HepG2 (cell line): ENCODE results near the gene NDE1. TPM values are rescaled to one million over a fixed set of nuclear protein-coding genes. Genes with fewer than 3 reads are reported as not detected.

Experiments used
- HOXA5 ChIP-seq: sonication (generic); formaldehyde crosslinking; IDR thresholded peaks from 2 replicates; pipeline ENCODE4 v1.4.0; 2020; ENCODE audit warnings: missing genetic modification reagents
- SNAPC4 ChIP-seq: sonication (generic); formaldehyde crosslinking; IDR thresholded peaks from 2 replicates; pipeline ENCODE4 v1.4.0; 2020; ENCODE audit warnings: mild to moderate bottlenecking, missing genetic modification reagents
- polyA plus RNA-seq, 8 experiments: library from polyadenylated mRNA; depleted of rRNA in 3 of 8; stranded (reverse) in 7 of 8; unstranded in 1 of 8; fragments of >200 nt; fragmentation: Illumina TruSeq in 4 of 8; extraction: Trizol in 4 of 8; gene quantifications; 2 replicates each; pipeline versions ENCODE4 v1.2.1 to v1.2.3, GENCODE V29; 2011 to 2016; ENCODE audit warnings: low read depth in 4 of 8, missing spikeins in 1 of 8, mixed read lengths in 1 of 8; ENCODE audit not compliant: insufficient read depth in 1 of 8
- total RNA-seq, 5 experiments: library from RNA; depleted of rRNA; stranded (reverse); fragments of >200 nt; fragmentation: Illumina TruSeq; extraction: Trizol; gene quantifications; 2 replicates each; pipeline ENCODE4 v1.2.3, GENCODE V29; 2016; ENCODE audit warnings: low read depth in 1 of 5
- TF ChIP-seq, protein P1 (sequence below): sonication (generic); formaldehyde crosslinking; IDR thresholded peaks from 2 replicates; pipeline ENCODE4 v1.9.0; 2021; ENCODE audit warnings: mild to moderate bottlenecking, missing genetic modification reagents

NDE1 gene
- total and polyA plus RNA-seq, 2 of the 13 experiments (the other 11 are each of a cell fraction or from before 2014, with no cell fraction given) = 40.9 to 72.5 TPM

DNA sequence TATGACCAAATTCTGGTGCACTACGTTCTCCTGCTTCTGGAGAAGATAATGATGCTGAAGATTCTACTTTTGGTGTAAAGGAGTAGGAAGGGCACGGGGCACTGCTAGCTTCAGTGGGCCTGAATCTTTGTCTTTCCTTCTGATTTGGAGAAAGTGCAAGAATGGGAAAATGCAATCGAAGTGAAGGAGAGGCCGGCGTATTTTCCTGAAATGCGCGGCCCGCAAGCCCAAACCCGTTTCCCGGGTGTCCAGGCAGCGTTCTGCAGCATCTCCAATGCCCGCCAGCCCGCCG lies 372 bp upstream of the NDE1 start (continued):
- no peak for TF ChIP-seq SNAPC4 (CRISPR knock-in tag)
- TF ChIP-seq, protein P1, sequence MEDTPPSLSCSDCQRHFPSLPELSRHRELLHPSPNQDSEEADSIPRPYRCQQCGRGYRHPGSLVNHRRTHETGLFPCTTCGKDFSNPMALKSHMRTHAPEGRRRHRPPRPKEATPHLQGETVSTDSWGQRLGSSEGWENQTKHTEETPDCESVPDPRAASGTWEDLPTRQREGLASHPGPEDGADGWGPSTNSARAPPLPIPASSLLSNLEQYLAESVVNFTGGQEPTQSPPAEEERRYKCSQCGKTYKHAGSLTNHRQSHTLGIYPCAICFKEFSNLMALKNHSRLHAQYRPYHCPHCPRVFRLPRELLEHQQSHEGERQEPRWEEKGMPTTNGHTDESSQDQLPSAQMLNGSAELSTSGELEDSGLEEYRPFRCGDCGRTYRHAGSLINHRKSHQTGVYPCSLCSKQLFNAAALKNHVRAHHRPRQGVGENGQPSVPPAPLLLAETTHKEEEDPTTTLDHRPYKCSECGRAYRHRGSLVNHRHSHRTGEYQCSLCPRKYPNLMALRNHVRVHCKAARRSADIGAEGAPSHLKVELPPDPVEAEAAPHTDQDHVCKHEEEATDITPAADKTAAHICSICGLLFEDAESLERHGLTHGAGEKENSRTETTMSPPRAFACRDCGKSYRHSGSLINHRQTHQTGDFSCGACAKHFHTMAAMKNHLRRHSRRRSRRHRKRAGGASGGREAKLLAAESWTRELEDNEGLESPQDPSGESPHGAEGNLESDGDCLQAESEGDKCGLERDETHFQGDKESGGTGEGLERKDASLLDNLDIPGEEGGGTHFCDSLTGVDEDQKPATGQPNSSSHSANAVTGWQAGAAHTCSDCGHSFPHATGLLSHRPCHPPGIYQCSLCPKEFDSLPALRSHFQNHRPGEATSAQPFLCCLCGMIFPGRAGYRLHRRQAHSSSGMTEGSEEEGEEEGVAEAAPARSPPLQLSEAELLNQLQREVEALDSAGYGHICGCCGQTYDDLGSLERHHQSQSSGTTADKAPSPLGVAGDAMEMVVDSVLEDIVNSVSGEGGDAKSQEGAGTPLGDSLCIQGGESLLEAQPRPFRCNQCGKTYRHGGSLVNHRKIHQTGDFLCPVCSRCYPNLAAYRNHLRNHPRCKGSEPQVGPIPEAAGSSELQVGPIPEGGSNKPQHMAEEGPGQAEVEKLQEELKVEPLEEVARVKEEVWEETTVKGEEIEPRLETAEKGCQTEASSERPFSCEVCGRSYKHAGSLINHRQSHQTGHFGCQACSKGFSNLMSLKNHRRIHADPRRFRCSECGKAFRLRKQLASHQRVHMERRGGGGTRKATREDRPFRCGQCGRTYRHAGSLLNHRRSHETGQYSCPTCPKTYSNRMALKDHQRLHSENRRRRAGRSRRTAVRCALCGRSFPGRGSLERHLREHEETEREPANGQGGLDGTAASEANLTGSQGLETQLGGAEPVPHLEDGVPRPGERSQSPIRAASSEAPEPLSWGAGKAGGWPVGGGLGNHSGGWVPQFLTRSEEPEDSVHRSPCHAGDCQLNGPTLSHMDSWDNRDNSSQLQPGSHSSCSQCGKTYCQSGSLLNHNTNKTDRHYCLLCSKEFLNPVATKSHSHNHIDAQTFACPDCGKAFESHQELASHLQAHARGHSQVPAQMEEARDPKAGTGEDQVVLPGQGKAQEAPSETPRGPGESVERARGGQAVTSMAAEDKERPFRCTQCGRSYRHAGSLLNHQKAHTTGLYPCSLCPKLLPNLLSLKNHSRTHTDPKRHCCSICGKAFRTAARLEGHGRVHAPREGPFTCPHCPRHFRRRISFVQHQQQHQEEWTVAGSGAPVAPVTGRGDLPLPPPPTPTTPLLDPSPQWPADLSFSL (CRISPR knock-in tag) = no peak
- TF ChIP-seq HOXA5 (CRISPR knock-in tag) = no peak
- TF ChIP-seq, all 625 proteins: peak for 26
